AG09309 (cell line): ENCODE data around the gene TMEM259.

Experiments
- DNase-seq: peaks from one replicate; pipeline ENCODE4 v3.0.0-alpha.2; 2010; ENCODE audit warnings: low read depth
- H3K4me3 ChIP-seq: 2 replicates; pipeline ENCODE4 v1.5.1; 2011; ENCODE audit warnings: mild to moderate bottlenecking, low read depth, low read length, moderate library complexity; ENCODE audit not compliant: control insufficient read depth
- CTCF ChIP-seq: IDR thresholded peaks from 2 replicates; pipeline ENCODE4 v1.5.1; 2011; ENCODE audit warnings: mild to moderate bottlenecking, low read depth, low read length, inconsistent platforms; ENCODE audit not compliant: insufficient read depth, control insufficient read depth; ENCODE audit errors: missing control alignments

Gene TMEM259

GRCh38 chr19:1011831-1012333 is 9.0 kb downstream of the TMEM259 start:
- no peak for TF ChIP-seq CTCF
- DNase-seq = no peak
- no peak overlapping the region for H3K4me3 ChIP-seq

- DNase-seq = no peak
- H3K4me3 ChIP-seq = no peak overlapping the region
- TF ChIP-seq CTCF = no peak
These were observed 10.1 kb downstream of the TMEM259 start for GRCh38 chr19:1010586-1011510.

GRCh38 chr19:1009981-1010538 is 10.9 kb downstream of the TMEM259 start:
- DNase-seq = no peak
- H3K4me3 ChIP-seq = no peak overlapping the region
- no peak for TF ChIP-seq CTCF

- no peak for TF ChIP-seq CTCF
- DNase-seq = no peak
- H3K4me3 ChIP-seq = no peak overlapping the region
These were observed 11.6 kb downstream of the TMEM259 start for GRCh38 chr19:1009041-1009980.

- TF ChIP-seq CTCF = no peak
- no peak overlapping the region for H3K4me3 ChIP-seq
- no peak for DNase-seq
These were observed 12.5 kb downstream of the TMEM259 start for GRCh38 chr19:1008268-1009040.
